Measurements from ENCODE around the gene COL5A3. TPM values are rescaled to one million over a fixed set of nuclear protein-coding genes. Genes with fewer than 3 reads are reported as not detected.

COL5A3 gene
- total RNA-seq, 1 experiment from 2014 or later = 0.18 TPM

DNA sequence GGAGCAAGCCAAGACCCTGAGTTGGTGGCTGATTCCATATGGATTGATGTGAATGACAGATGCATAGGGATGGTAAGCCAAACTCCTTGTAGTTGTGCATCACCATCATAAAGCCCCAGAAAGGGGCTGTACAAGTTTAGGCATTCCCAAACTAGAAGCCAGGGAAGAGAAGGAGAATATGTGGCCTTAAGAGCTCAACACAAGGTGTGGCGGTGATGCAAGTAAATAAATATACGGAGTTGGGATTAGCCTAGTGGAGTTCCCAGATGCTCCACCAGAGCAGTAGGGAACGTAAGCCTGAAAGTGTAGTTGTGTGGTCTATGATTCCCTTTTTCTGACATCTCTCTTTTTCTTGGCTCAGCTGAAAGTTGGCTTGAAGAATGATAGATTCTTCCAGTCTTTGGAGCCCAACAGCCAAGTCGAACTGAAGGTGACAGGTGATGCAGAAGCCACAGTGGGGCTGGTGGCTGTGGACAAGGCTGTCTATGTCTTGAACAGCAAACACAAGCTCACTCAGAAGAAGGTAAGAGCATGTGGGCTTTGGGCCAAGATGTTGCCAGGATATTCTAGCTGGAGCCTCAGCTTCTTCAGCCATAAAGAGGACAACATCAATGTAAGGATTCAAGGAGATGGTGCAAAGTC, 33.1 kb upstream of the COL5A3 start:
- ChIA-PET POLR2A (no interaction called here), CTCF (no interaction called here)
- no peak overlapping the region for H3K4me3 ChIP-seq (ENCODE audit: low read depth in 2 of 2, low read length in 2 of 2)
- no peaks in the 10 kb centered on the region for H3K36me3 ChIP-seq (ENCODE audit: control insufficient read depth, insufficient read depth, low read length)
- BruUV-seq (replicated peaks) = no TSS peak
- in situ Hi-C loops (cut with HindIII; ENCODE audit: low pct_unique_long_range_greater_than_20kb, low sequenced_read_pairs) (no loop called here), intact Hi-C loops (cut with micrococcal nuclease; ENCODE audit: unreplicated experiment) (no loop called here)
- no peak for ATAC-seq
- no peaks in the 10 kb centered on the region for H3K9me3 ChIP-seq (ENCODE audit: control insufficient read depth, insufficient read depth, low read depth, low read length)
- H3K4me1 ChIP-seq (ENCODE audit: control insufficient read depth, insufficient read depth, low read length) = no peaks in the 10 kb centered on the region
- H3K27me3 ChIP-seq (ENCODE audit: control insufficient read depth, insufficient read depth, low read length) = no peaks in the 10 kb centered on the region
- DNase-seq (ENCODE audit: low read depth, low spot score) = no peak
- TF ChIP-seq, protein P1, sequence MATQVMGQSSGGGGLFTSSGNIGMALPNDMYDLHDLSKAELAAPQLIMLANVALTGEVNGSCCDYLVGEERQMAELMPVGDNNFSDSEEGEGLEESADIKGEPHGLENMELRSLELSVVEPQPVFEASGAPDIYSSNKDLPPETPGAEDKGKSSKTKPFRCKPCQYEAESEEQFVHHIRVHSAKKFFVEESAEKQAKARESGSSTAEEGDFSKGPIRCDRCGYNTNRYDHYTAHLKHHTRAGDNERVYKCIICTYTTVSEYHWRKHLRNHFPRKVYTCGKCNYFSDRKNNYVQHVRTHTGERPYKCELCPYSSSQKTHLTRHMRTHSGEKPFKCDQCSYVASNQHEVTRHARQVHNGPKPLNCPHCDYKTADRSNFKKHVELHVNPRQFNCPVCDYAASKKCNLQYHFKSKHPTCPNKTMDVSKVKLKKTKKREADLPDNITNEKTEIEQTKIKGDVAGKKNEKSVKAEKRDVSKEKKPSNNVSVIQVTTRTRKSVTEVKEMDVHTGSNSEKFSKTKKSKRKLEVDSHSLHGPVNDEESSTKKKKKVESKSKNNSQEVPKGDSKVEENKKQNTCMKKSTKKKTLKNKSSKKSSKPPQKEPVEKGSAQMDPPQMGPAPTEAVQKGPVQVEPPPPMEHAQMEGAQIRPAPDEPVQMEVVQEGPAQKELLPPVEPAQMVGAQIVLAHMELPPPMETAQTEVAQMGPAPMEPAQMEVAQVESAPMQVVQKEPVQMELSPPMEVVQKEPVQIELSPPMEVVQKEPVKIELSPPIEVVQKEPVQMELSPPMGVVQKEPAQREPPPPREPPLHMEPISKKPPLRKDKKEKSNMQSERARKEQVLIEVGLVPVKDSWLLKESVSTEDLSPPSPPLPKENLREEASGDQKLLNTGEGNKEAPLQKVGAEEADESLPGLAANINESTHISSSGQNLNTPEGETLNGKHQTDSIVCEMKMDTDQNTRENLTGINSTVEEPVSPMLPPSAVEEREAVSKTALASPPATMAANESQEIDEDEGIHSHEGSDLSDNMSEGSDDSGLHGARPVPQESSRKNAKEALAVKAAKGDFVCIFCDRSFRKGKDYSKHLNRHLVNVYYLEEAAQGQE (IDR thresholded peaks at IDR 0.05; ENCODE audit: insufficient read depth in 1 of 2, low read depth in 2 of 2, low read length in 1 of 2) = no peak
- TF ChIP-seq SIN3A (IDR thresholded peaks at IDR 0.05; ENCODE audit: borderline replicate concordance, insufficient read depth, low read depth, low read length) (no peak), TCF7L2 (IDR thresholded peaks at IDR 0.05; ENCODE audit: low read depth, low read length) (no peak), POLR2AphosphoS5 (IDR thresholded peaks at IDR 0.05; ENCODE audit: low read depth, low read length) (no peak)
- TF ChIP-seq, protein P2, sequence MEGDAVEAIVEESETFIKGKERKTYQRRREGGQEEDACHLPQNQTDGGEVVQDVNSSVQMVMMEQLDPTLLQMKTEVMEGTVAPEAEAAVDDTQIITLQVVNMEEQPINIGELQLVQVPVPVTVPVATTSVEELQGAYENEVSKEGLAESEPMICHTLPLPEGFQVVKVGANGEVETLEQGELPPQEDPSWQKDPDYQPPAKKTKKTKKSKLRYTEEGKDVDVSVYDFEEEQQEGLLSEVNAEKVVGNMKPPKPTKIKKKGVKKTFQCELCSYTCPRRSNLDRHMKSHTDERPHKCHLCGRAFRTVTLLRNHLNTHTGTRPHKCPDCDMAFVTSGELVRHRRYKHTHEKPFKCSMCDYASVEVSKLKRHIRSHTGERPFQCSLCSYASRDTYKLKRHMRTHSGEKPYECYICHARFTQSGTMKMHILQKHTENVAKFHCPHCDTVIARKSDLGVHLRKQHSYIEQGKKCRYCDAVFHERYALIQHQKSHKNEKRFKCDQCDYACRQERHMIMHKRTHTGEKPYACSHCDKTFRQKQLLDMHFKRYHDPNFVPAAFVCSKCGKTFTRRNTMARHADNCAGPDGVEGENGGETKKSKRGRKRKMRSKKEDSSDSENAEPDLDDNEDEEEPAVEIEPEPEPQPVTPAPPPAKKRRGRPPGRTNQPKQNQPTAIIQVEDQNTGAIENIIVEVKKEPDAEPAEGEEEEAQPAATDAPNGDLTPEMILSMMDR (IDR thresholded peaks at IDR 0.05) = no peak
- no peak overlapping the region for H3K27ac ChIP-seq (ENCODE audit: low read length)

DNA sequence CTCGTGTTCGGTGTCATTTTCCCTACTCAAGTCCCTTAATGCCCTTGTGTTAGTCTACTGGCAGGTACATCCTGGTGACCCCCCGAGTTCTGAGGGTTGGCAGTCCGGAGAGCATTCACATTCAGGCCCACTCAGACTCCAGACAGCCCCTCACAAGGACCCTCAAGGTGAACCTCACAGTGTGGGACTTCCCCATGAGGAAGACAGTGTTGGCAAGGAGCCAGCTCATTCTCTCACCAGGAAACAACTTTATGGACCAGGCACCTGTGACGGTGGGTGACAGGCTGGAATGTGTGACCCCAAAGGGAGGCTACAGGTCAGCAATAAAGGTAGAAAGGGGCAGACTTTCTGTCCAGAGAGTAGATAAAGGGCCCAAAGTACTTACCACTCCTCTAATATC, 27.5 kb upstream of the COL5A3 start:
- no peaks in the 10 kb centered on the region for H3K36me3 ChIP-seq (ENCODE audit: control insufficient read depth, insufficient read depth, low read length)
- DNase-seq (ENCODE audit: low read depth, low spot score) = no peak
- POLR2A ChIA-PET = no interaction called here

More for the DNA sequence above, 27.5 kb upstream of the COL5A3 start:
- no peak for ATAC-seq
- CTCF ChIA-PET = no interaction called here
- intact Hi-C loops (cut with micrococcal nuclease; ENCODE audit: unreplicated experiment) (no loop called here), in situ Hi-C loops (cut with HindIII; ENCODE audit: low pct_unique_long_range_greater_than_20kb, low sequenced_read_pairs) (no loop called here)
- no TSS peak for BruUV-seq (replicated peaks)
- Histone ChIP-seq H3K4me3 (ENCODE audit: low read depth in 2 of 2, low read length in 2 of 2) (no peak overlapping the region), H3K27ac (ENCODE audit: low read length) (no peak overlapping the region), H3K27me3 (ENCODE audit: control insufficient read depth, insufficient read depth, low read length) (no peaks in the 10 kb centered on the region), H3K4me1 (ENCODE audit: control insufficient read depth, insufficient read depth, low read length) (peaks cover 5% of the 10 kb centered on the region; the same call in 1 of the 2 replicates), H3K9me3 (ENCODE audit: control insufficient read depth, insufficient read depth, low read depth, low read length) (no peaks in the 10 kb centered on the region)
- TF ChIP-seq, protein P2 (IDR thresholded peaks at IDR 0.05) = no peak
- TF ChIP-seq, protein P1 (IDR thresholded peaks at IDR 0.05; ENCODE audit: insufficient read depth in 1 of 2, low read depth in 2 of 2, low read length in 1 of 2) = no peak
- TF ChIP-seq SIN3A (IDR thresholded peaks at IDR 0.05; ENCODE audit: borderline replicate concordance, insufficient read depth, low read depth, low read length) (no peak), POLR2AphosphoS5 (IDR thresholded peaks at IDR 0.05; ENCODE audit: low read depth, low read length) (no peak), TCF7L2 (IDR thresholded peaks at IDR 0.05; ENCODE audit: low read depth, low read length) (no peak)

Data from Panc1 (cell line).